WTC11 (cell line): ENCODE results near the gene ILK. TPM values are rescaled to one million over a fixed set of nuclear protein-coding genes. Genes with fewer than 3 reads are reported as not detected.

Experiments used
- ATAC-seq: fragments of 200-7000 bp; cut with Tn5 transposase; 2 replicates; pipeline ENCODE4 v1.10.0; 2021; ENCODE audit warnings: mild to moderate bottlenecking, moderate library complexity
- CTCF ChIA-PET: fragments of 300-600 bp; sonication (Branson Sonifier 250); formaldehyde crosslinking; loops from one replicate; lab custom pipeline; 2021; ENCODE audit warnings: antibody characterized with exemption; lab: Charles Lee
- POLR2A ChIA-PET: fragments of 350-600 bp; sonication (Branson Sonifier 250); formaldehyde crosslinking; loops from one replicate; lab custom pipeline; 2021; ENCODE audit warnings: antibody characterized with exemption; lab: Charles Lee
- DNase-seq: peaks from one replicate; pipeline ENCODE4 v3.0.0; 2021; ENCODE audit warnings: low spot score
- H3K27ac Mint-ChIP-seq: 2 replicates; pipeline ENCODE4 v1.8.0; 2021; ENCODE audit warnings: mixed read lengths
- H3K27me3 Mint-ChIP-seq: 2 replicates; pipeline ENCODE4 v1.8.0; 2021; ENCODE audit warnings: low read depth, mild to moderate bottlenecking, moderate library complexity, mixed read lengths
- H3K36me3 Mint-ChIP-seq: 2 replicates; pipeline ENCODE4 v1.8.0; 2021; ENCODE audit warnings: mixed read lengths
- H3K4me1 Mint-ChIP-seq: 2 replicates; pipeline ENCODE4 v1.8.0; 2022; ENCODE audit warnings: mixed read lengths
- H3K4me3 Mint-ChIP-seq: 2 replicates; pipeline ENCODE4 v1.8.0; 2021; ENCODE audit warnings: mild to moderate bottlenecking, moderate library complexity, mixed read lengths
- H3K9me3 Mint-ChIP-seq: 2 replicates; pipeline ENCODE4 v1.8.0; 2021; ENCODE audit warnings: mixed read lengths
- AFF4 ChIP-seq: sonication (generic); formaldehyde crosslinking; IDR thresholded peaks from 2 replicates; pipeline ENCODE4 v1.8.1; 2023; ENCODE audit warnings: mild to moderate bottlenecking, missing genetic modification reagents, borderline replicate concordance
- ATF1 ChIP-seq: sonication (generic); formaldehyde crosslinking; IDR thresholded peaks from 2 replicates; pipeline ENCODE4 v1.8.1; 2023; ENCODE audit warnings: mild to moderate bottlenecking, moderate library complexity, missing genetic modification reagents
- ATF2 ChIP-seq: sonication (generic); formaldehyde crosslinking; IDR thresholded peaks from 2 replicates; pipeline ENCODE4 v1.8.1; 2022; ENCODE audit warnings: low read depth, missing genetic modification reagents, borderline replicate concordance
- HMGA2 ChIP-seq: fragments of 250-450 bp; sonication (Bioruptor Pico); IDR thresholded peaks from 2 replicates; pipeline ENCODE4 v1.4.0; 2021; ENCODE audit warnings: mild to moderate bottlenecking, moderate library complexity
- KAT7 ChIP-seq: sonication (generic); formaldehyde crosslinking; IDR thresholded peaks from 2 replicates; pipeline ENCODE4 v1.8.1; 2023; ENCODE audit warnings: missing genetic modification reagents, mild to moderate bottlenecking, borderline replicate concordance
- MYBL2 ChIP-seq: sonication (generic); formaldehyde crosslinking; IDR thresholded peaks from 2 replicates; pipeline ENCODE4 v1.8.1; 2023; ENCODE audit warnings: mild to moderate bottlenecking, moderate library complexity, missing genetic modification reagents
- NR2C2 ChIP-seq: sonication (generic); formaldehyde crosslinking; IDR thresholded peaks from 2 replicates; pipeline ENCODE4 v1.8.0; 2022; ENCODE audit warnings: mild to moderate bottlenecking, missing genetic modification reagents
- PRRX2 ChIP-seq: fragments of 250-450 bp; sonication (Bioruptor Pico); IDR thresholded peaks from 2 replicates; pipeline ENCODE4 v1.8.0; 2021; ENCODE audit warnings: mild to moderate bottlenecking
- SP1 ChIP-seq: sonication (generic); formaldehyde crosslinking; conservative IDR thresholded peaks from 2 replicates; pipeline ENCODE4 v1.8.1; 2022; ENCODE audit warnings: missing genetic modification reagents
- ZMAT4 ChIP-seq: fragments of 250-450 bp; sonication (Bioruptor Pico); IDR thresholded peaks from 2 replicates; pipeline ENCODE4 v1.9.0; 2021; ENCODE audit warnings: mild to moderate bottlenecking
- ZNF232 ChIP-seq: sonication (generic); formaldehyde crosslinking; IDR thresholded peaks from 2 replicates; pipeline ENCODE4 v1.8.0; 2022; ENCODE audit warnings: mild to moderate bottlenecking, missing genetic modification reagents
- total RNA-seq: library from RNA; stranded (reverse); gene quantifications from 3 replicates; pipeline ENCODE4 v1.2.3, GENCODE V29; 2021
- TF ChIP-seq, protein P1 (sequence below): fragments of 250-450 bp; sonication (Bioruptor Pico); conservative IDR thresholded peaks from 2 replicates; pipeline ENCODE4 v1.9.0; 2021; ENCODE audit warnings: mild to moderate bottlenecking
- TF ChIP-seq, protein P2 (sequence below): sonication (generic); formaldehyde crosslinking; IDR thresholded peaks from 2 replicates; pipeline ENCODE4 v1.8.0; 2022; ENCODE audit warnings: missing genetic modification reagents
- TF ChIP-seq, protein P3 (sequence below): fragments of 250-450 bp; sonication (Bioruptor Pico); IDR thresholded peaks from 2 replicates; pipeline ENCODE4 v1.8.0; 2021; ENCODE audit warnings: mild to moderate bottlenecking

The ILK gene
- total RNA-seq, 1 experiment from 2014 or later, result 97.7 TPM

DNA sequence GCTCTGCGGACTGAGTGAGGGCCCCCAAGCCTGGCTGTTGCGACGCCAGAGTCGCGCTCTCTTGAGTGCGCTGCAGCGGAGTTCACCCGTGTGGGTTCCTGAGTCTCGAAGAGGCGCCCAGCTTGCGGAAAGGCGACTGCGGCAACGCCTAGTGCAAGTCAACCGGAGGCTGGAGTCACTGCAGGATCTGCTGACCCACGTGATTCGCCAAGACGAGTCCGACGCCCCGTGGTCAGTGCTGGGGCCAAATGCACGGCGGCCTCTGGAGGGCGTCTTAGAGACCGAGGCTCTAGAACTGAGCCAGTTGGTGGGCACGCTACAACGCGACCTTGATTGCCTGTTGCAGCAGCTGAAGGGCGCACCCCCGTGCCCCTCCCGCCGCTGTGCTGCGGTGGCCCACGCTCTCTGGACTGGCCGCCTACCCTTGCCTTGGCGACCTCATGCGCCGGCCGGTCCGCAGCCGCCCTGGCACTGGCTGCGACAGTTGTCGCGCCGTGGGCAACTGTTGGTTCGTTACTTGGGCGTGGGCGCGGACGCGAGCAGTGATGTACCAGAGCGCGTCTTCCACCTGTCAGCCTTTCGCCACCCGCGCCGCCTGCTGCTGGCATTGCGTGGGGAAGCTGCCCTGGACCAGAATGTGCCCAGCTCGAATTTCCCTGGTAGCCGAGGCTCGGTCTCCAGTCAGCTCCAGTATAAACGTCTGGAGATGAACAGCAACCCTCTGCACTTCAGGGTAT, 32.7 kb upstream of the ILK start:
- DNase-seq, result peak; percentile 40

DNA sequence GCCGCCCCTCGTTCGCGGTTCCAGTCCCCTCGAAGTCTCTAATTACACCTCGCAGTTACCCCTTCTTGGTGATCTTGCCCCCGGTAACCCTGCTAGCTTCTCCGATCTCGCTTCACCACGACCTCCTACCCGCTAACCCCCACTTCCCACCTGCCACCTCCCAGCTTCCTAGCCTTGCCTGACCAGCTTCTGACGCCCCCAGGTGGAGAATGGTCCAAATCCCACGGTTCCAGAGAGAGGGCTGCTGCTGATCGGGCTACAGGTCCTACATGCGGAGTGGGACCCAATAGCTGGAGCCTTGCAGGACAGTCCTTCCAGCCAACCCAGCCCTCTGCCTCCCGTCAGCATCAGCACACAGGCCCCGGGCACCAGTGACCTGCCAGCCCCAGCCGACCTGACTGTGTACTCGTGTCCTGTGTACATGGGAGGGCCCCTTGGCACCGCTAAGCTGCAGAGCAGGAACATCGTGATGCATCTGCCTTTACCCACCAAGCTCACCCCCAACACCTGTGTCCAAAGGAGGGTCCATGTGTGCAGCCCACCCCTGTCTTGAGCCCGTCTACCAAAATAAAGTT, 32.1 kb upstream of the ILK start:
- ATAC-seq (peak; percentile 60), DNase-seq (peak; percentile 45)
- Mint-ChIP-seq H3K4me1 (peaks cover 7% of the 10 kb centered on the region), H3K4me3 (no peak overlapping the region), H3K9me3 (no peaks in the 10 kb centered on the region), H3K36me3 (no peaks in the 10 kb centered on the region), H3K27ac (no peak overlapping the region), H3K27me3 (no peaks in the 10 kb centered on the region; the same call in 1 of the 2 replicates)
- ChIA-PET POLR2A (interaction anchor here (1.1 kb wide), 1 partner anchor 40 kb away, joined by 4 read pairs; the partner anchor contains the start of gene TAF10), CTCF (interaction anchor here (0.8 to 2.6 kb wide), 19 partner anchors 8 to 213 kb away, joined by 3 to 22 read pairs (median 3); partner anchors contain the start of gene TAF10)
- TF ChIP-seq SP1 (CRISPR knock-in tag), result no peak
- TF ChIP-seq ZNF232 (CRISPR knock-in tag), result no peak
- TF ChIP-seq MYBL2, result no peak
- TF ChIP-seq, protein P1, sequence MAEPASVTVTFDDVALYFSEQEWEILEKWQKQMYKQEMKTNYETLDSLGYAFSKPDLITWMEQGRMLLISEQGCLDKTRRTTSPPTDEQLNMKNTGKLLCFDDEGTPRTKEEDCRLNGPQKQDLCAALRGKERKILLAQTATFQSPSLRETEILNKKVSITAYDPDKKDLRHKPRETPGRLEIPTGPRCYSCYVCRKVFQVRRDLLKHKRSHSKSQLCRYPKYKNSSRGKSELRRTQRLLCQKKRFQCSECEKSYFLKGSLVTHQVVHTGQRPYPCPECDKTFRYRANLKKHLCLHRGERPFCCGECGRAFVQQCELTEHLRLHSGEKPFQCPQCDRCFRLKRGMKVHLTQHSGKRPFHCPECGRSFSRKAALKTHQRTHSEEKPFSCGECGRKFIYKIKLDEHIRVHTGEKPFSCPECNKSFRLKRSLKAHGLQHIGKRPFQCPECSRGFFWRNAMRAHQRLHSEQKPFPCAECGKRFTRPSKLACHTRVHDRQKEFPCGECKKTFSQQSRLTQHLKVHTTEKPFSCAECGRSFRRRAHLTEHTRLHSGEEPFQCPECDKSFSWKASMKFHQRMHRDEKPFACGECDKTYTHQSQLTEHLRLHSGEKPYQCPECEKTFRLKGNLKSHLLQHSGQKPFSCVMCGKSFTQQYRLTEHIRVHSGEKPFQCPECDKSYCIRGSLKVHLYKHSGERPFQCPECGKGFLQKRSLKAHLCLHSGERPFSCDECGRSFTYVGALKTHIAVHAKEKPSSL, result no peak
- no peak for TF ChIP-seq PRRX2 (CRISPR knock-in tag)

More for the DNA sequence above, 32.7 kb upstream of the ILK start:
- no peak overlapping the region for H3K4me3 Mint-ChIP-seq
- H3K9me3 Mint-ChIP-seq, result no peaks in the 10 kb centered on the region
- peak; percentile 17; the same call in 1 of the 2 replicates for ATAC-seq
- TF ChIP-seq KAT7 (no peak), NR2C2 (CRISPR knock-in tag) (no peak), ATF1 (CRISPR knock-in tag) (no peak), ATF2 (CRISPR knock-in tag) (no peak), AFF4 (no peak)
- no peaks in the 10 kb centered on the region; the same call in 1 of the 2 replicates for H3K27me3 Mint-ChIP-seq
- H3K36me3 Mint-ChIP-seq, result no peaks in the 10 kb centered on the region
- no peak overlapping the region for H3K27ac Mint-ChIP-seq
- ChIA-PET CTCF (interaction anchor here (0.8 to 2.6 kb wide), 16 partner anchors 9 to 192 kb away, joined by 3 to 22 read pairs (median 4); partner anchors contain the start of genes MRPL17 and TAF10), POLR2A (interaction anchor here (1.1 kb wide), 1 partner anchor 41 kb away, joined by 4 read pairs; the partner anchor contains the start of gene TAF10)
- peaks cover 7% of the 10 kb centered on the region for H3K4me1 Mint-ChIP-seq

- DNase-seq (no peak), ATAC-seq (no peak)
- no peak overlapping the region for H3K27ac Mint-ChIP-seq
- H3K27me3 Mint-ChIP-seq, result no peaks in the 10 kb centered on the region; the same call in 1 of the 2 replicates
- no peaks in the 10 kb centered on the region for H3K9me3 Mint-ChIP-seq
- ChIA-PET CTCF (interaction anchor here (1.0 to 2.6 kb wide), 14 partner anchors 15 to 213 kb away, joined by 3 to 22 read pairs (median 4); partner anchors contain the start of gene TAF10), POLR2A (no interaction called here)
- peaks cover 7% of the 10 kb centered on the region for H3K4me1 Mint-ChIP-seq
- no peaks in the 10 kb centered on the region for H3K36me3 Mint-ChIP-seq
- H3K4me3 Mint-ChIP-seq, result no peak overlapping the region
- TF ChIP-seq, protein P2, sequence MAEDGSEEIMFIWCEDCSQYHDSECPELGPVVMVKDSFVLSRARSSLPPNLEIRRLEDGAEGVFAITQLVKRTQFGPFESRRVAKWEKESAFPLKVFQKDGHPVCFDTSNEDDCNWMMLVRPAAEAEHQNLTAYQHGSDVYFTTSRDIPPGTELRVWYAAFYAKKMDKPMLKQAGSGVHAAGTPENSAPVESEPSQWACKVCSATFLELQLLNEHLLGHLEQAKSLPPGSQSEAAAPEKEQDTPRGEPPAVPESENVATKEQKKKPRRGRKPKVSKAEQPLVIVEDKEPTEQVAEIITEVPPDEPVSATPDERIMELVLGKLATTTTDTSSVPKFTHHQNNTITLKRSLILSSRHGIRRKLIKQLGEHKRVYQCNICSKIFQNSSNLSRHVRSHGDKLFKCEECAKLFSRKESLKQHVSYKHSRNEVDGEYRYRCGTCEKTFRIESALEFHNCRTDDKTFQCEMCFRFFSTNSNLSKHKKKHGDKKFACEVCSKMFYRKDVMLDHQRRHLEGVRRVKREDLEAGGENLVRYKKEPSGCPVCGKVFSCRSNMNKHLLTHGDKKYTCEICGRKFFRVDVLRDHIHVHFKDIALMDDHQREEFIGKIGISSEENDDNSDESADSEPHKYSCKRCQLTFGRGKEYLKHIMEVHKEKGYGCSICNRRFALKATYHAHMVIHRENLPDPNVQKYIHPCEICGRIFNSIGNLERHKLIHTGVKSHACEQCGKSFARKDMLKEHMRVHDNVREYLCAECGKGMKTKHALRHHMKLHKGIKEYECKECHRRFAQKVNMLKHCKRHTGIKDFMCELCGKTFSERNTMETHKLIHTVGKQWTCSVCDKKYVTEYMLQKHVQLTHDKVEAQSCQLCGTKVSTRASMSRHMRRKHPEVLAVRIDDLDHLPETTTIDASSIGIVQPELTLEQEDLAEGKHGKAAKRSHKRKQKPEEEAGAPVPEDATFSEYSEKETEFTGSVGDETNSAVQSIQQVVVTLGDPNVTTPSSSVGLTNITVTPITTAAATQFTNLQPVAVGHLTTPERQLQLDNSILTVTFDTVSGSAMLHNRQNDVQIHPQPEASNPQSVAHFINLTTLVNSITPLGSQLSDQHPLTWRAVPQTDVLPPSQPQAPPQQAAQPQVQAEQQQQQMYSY (CRISPR knock-in tag), result no peak
- TF ChIP-seq ZMAT4 (CRISPR knock-in tag), result no peak
- TF ChIP-seq HMGA2, result no peak
- TF ChIP-seq, protein P3, sequence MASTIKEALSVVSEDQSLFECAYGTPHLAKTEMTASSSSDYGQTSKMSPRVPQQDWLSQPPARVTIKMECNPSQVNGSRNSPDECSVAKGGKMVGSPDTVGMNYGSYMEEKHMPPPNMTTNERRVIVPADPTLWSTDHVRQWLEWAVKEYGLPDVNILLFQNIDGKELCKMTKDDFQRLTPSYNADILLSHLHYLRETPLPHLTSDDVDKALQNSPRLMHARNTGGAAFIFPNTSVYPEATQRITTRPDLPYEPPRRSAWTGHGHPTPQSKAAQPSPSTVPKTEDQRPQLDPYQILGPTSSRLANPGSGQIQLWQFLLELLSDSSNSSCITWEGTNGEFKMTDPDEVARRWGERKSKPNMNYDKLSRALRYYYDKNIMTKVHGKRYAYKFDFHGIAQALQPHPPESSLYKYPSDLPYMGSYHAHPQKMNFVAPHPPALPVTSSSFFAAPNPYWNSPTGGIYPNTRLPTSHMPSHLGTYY (CRISPR knock-in tag), result no peak
Measured at GRCh38 chr11:6572215-6572614, 31.4 kb upstream of the ILK start.
